ENCODE data around the gene STATH. TPM values are rescaled to one million over a fixed set of nuclear protein-coding genes. Genes with fewer than 3 reads are reported as not detected.
"Not testable (repeated sequence)": the region's sequence is repeated elsewhere in the genome, so short reads cannot be mapped to it uniquely, and the experiment has no call there.

The STATH gene
- total and polyA plus RNA-seq, 8 donors: not detected

DNA sequence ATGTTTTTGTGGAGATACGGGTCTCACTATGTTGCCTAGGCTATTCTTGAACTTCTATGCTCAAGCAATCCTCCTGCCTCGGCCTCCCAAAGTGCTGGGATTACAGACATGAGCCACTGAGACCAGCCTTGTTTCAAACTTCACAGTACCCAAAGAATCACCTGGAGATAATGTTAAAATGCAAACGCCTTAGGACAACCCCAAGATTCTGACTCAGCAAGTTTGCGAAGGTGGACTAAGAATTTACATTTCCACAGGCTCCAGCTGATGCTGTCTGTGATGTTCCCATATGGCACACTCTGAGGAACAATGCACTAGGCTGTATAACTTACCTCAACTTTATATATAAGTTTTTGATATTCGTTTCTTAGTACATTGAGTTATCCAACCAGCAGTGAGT is 984 bp upstream of the STATH start:
- Histone ChIP-seq H3K27me3 (no peaks in the 10 kb centered on the region), H3K27ac (no peak overlapping the region), H3K4me1 (no peaks in the 10 kb centered on the region), H3K36me3 (no peaks in the 10 kb centered on the region), H3K4me3 (no peak overlapping the region), H3K9me3 (no peaks in the 10 kb centered on the region)
- ATAC-seq: no peak
- intact Hi-C loops (cut with DNase I): no loop called here
- TF ChIP-seq, protein P1, sequence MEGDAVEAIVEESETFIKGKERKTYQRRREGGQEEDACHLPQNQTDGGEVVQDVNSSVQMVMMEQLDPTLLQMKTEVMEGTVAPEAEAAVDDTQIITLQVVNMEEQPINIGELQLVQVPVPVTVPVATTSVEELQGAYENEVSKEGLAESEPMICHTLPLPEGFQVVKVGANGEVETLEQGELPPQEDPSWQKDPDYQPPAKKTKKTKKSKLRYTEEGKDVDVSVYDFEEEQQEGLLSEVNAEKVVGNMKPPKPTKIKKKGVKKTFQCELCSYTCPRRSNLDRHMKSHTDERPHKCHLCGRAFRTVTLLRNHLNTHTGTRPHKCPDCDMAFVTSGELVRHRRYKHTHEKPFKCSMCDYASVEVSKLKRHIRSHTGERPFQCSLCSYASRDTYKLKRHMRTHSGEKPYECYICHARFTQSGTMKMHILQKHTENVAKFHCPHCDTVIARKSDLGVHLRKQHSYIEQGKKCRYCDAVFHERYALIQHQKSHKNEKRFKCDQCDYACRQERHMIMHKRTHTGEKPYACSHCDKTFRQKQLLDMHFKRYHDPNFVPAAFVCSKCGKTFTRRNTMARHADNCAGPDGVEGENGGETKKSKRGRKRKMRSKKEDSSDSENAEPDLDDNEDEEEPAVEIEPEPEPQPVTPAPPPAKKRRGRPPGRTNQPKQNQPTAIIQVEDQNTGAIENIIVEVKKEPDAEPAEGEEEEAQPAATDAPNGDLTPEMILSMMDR (IDR thresholded peaks at IDR 0.05): no peak
- no peak for DNase-seq

DNA sequence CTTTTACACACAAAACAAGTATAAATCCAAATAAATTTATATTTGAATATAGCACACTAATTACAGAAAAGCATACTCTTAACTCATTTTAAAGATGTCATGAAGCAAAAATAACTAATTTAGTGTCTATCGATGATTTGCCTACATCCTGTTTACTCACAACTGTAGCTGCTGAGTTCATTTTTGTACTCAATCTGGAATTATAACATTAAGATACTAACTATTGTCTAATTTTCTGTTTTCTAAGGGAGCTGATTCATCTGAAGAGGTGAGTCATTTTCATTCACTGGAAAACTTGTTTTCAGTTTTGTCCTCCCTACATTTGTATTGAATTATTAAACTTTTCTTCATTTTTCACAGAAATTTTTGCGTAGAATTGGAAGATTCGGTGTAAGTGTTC is 3.7 kb downstream of the STATH start:
- H3K36me3 ChIP-seq: no peaks in the 10 kb centered on the region

DNA sequence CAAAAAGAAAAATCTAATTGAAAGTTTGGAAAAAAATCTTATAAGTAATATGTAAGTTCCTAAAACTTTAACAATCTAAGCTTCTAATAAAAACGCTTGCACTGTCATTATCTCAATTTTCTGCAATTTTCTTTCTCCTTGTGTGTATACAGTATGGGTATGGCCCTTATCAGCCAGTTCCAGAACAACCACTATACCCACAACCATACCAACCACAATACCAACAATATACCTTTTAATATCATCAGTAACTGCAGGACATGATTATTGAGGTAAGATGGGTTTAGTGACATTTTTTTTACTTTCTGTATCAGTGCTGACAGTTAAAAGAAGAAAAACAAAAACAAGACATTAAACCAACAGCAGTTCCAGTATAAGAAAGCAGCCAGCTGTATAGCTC is 4.9 kb downstream of the STATH start:
- TF ChIP-seq, protein P1 (IDR thresholded peaks at IDR 0.05): no peak
- intact Hi-C loops (cut with DNase I): no loop called here

More for the DNA sequence above, 3.7 kb downstream of the STATH start:
- no peak overlapping the region for H3K4me3 ChIP-seq
- no peaks in the 10 kb centered on the region for H3K27me3 ChIP-seq
- H3K27ac ChIP-seq: no peak overlapping the region
- ATAC-seq: no peak
- DNase-seq: no peak
- intact Hi-C loops (cut with DNase I): no loop called here
- TF ChIP-seq, protein P1 (IDR thresholded peaks at IDR 0.05): no peak
- no peaks in the 10 kb centered on the region for H3K4me1 ChIP-seq
- no peaks in the 10 kb centered on the region for H3K9me3 ChIP-seq

DNA sequence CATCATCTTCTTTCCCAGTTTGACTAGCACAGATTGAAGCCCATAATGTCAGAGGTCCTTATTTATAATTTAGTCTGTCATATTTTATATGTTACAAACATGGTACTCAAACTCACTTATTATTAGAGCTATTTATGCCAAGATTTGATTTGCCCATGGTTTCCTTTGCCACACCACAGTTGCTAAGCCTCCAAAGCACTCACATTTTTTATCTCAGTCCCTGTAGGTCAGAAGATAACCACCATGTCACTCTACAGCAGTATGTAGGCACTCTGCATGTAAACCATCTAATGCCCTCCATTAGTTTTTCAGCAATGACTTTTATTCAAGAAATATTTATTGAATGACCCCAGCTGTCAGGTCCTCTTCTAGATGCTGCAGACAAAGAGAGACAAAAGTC is 6.7 kb downstream of the STATH start:
- Histone ChIP-seq H3K9me3 (no peaks in the 10 kb centered on the region), H3K27ac (no peak overlapping the region), H3K27me3 (no peaks in the 10 kb centered on the region), H3K4me3 (no peak overlapping the region), H3K4me1 (no peaks in the 10 kb centered on the region), H3K36me3 (no peaks in the 10 kb centered on the region)
- TF ChIP-seq, protein P1 (IDR thresholded peaks at IDR 0.05): no peak
- DNase-seq (no peak), ATAC-seq (no peak)
- intact Hi-C loops (cut with DNase I): no loop called here

More for the DNA sequence above, 4.9 kb downstream of the STATH start:
- H3K27ac ChIP-seq: no peak overlapping the region
- no peaks in the 10 kb centered on the region for H3K27me3 ChIP-seq
- no peaks in the 10 kb centered on the region for H3K4me1 ChIP-seq
- no peaks in the 10 kb centered on the region for H3K36me3 ChIP-seq
- H3K4me3 ChIP-seq: no peak overlapping the region
- ATAC-seq: no peak
- H3K9me3 ChIP-seq: no peaks in the 10 kb centered on the region
- DNase-seq: no peak

DNA sequence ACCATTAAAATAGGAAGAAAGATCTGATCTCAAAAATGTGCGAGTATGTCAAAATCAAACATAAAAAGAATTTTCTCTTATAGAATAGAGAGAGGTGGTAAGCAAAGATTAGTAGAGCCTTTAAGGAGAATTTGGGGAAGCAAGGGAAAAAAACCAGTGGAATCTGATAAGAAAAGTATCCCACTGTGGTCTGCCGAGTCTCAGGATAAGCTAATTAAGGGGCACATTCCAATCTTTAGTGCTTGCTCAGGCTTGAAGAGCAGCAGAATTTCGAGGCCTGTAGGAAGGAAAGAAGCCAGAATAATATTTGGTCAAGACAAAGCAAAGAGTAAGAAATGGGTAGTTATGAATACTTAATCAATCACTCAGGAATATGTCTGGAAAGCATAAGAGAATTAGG is 13.0 kb downstream of the STATH start:
- TF ChIP-seq, protein P1 (IDR thresholded peaks at IDR 0.05): no peak
- intact Hi-C loops (cut with DNase I): no loop called here
- Histone ChIP-seq H3K27ac (no peak overlapping the region), H3K4me1 (no peaks in the 10 kb centered on the region), H3K9me3 (peaks cover 0 to 3% of the 10 kb centered on the region in 2 donors), H3K4me3 (no peak overlapping the region), H3K36me3 (no peaks in the 10 kb centered on the region), H3K27me3 (no peaks in the 10 kb centered on the region)
- DNase-seq (no peak), ATAC-seq (no peak)

DNA sequence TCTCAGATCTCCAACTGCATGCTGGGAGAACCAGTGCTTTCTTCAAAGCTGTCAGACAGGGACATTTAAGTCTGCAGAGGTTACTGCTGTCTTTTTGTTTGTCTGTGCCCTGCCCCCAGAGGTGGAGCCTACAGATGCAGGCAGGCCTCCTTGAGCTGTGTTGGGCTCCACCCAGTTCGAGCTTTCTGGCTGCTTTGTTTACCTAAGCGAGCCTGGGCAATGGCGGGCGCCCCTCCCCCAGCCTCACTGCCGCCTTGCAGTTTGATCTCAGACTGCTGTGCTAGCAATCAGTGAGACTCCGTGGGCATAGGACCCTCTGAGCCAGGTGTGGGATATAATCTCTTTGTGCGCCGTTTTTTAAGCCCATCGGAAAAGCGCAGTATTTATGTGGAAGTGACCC is 23.2 kb downstream of the STATH start:
- intact Hi-C loops (cut with DNase I); H3K9me3 ChIP-seq; H3K27me3 ChIP-seq; DNase-seq; H3K4me3 ChIP-seq; H3K4me1 ChIP-seq; ATAC-seq; H3K36me3 ChIP-seq; H3K27ac ChIP-seq: not testable (repeated sequence)
